K562 (cell line): Measurements from ENCODE around the gene SON. TPM values are rescaled to one million over a fixed set of nuclear protein-coding genes. Genes with fewer than 3 reads are reported as not detected.

Experiments
- ATAC-seq: fragments of 200-7000 bp; cut with Tn5 transposase; 3 replicates; pipeline ENCODE4 v1.9.1; 2020; ENCODE audit warnings: moderate library complexity
- BruUV-seq: library from RNA; stranded (reverse); fragments of 400-500 nt; replicated peaks from 2 replicates; lab custom pipeline; 2021; lab: Mats Ljungman, UMichigan
- CTCF ChIA-PET: fragments of 300-600 bp; formaldehyde crosslinking; extraction: SDS; loops from one replicate; lab custom pipeline; 2021; ENCODE audit warnings: low intra/inter-chr PET ratio; lab: Yijun Ruan, JAX
- POLR2A ChIA-PET: fragments of 300-600, 350-650 bp; sonication (Branson Sonifier 250); formaldehyde crosslinking; extraction: SDS; loops from one replicate; lab custom pipeline; 2021; ENCODE audit warnings: antibody characterized with exemption, inconsistent platforms; lab: Yijun Ruan, JAX
- DNase-seq, 4 experiments: peaks; one replicate each; pipeline versions ENCODE4 v3.0.0 to v3.0.0-alpha.2; 2011 to 2018; ENCODE audit warnings: low spot score in 3 of 4, mixed read lengths in 3 of 4; ENCODE audit errors: extremely low read depth in 1 of 4
- FAIRE-seq: peaks from 2 replicates; lab custom pipeline; 2011; peaks lifted over from hg19 to GRCh38; lab: Jason Lieb, UNC
- H2AFZ ChIP-seq: 2 replicates; pipeline ENCODE4 v1.6.0; 2011; ENCODE audit warnings: low read depth, low read length, control low read depth, inconsistent platforms
- H3K27ac ChIP-seq: fragments of 200-600 bp; 3 replicates; pipeline ENCODE4 v1.8.0; 2011; ENCODE audit warnings: low read depth, mild to moderate bottlenecking, control low read depth, inconsistent platforms, low read length, moderate library complexity, mixed read lengths; ENCODE audit errors: extremely low read depth
- H3K27me3 ChIP-seq, 2 experiments: fragments of 300-600 bp in 1 of 2; 2 replicates in 1 of 2; 3 replicates in 1 of 2; pipeline versions ENCODE4 v1.6.0 to v1.8.0; 2011; ENCODE audit warnings: inconsistent platforms in 2 of 2, low read length in 2 of 2, mild to moderate bottlenecking in 1 of 2, mixed read lengths in 1 of 2, moderate library complexity in 1 of 2; ENCODE audit not compliant: control insufficient read depth in 2 of 2, insufficient read depth in 2 of 2
- H3K36me3 ChIP-seq: fragments of 300-600 bp; 3 replicates; pipeline ENCODE4 v1.8.0; 2011; ENCODE audit warnings: mild to moderate bottlenecking, low read length, inconsistent platforms; ENCODE audit not compliant: control insufficient read depth, insufficient read depth
- H3K4me1 ChIP-seq, 2 experiments: fragments of 200-600 bp in 1 of 2; replicated peaks in 1 of 2; 2 replicates in 1 of 2; 3 replicates in 1 of 2; pipeline versions ENCODE4 v1.5.1 to v1.8.0; 2011; ENCODE audit warnings: inconsistent platforms in 2 of 2, low read length in 2 of 2, mild to moderate bottlenecking in 1 of 2, mixed read lengths in 1 of 2, moderate library complexity in 1 of 2; ENCODE audit not compliant: control insufficient read depth in 2 of 2, insufficient read depth in 2 of 2
- H3K4me2 ChIP-seq: 2 replicates; pipeline ENCODE4 v1.6.1; 2011; ENCODE audit warnings: low read length, control low read depth, inconsistent platforms, mixed read lengths; ENCODE audit not compliant: insufficient read depth
- H3K4me3 ChIP-seq: fragments of 200-600 bp; sonication (generic), shearing (Covaris generic); 2 replicates; pipeline ENCODE4 v1.5.1; 2016; ENCODE audit warnings: control low read depth, inconsistent platforms
- H3K79me2 ChIP-seq: fragments of 200-600 bp; 3 replicates; pipeline ENCODE4 v1.8.0; 2011; ENCODE audit warnings: low read length, inconsistent platforms; ENCODE audit not compliant: control insufficient read depth, insufficient read depth
- H3K9ac ChIP-seq, 2 experiments: 2 replicates each; pipeline versions ENCODE4 v1.6.0 to v1.6.1; 2011; ENCODE audit warnings: low read depth in 2 of 2, low read length in 2 of 2, control low read depth in 1 of 2, inconsistent platforms in 1 of 2, mild to moderate bottlenecking in 1 of 2, mixed read lengths in 1 of 2; ENCODE audit not compliant: insufficient read depth in 1 of 2
- H3K9me1 ChIP-seq: one replicate; pipeline ENCODE4 v1.6.0; 2011; ENCODE audit warnings: inconsistent platforms, mild to moderate bottlenecking, low read length, moderate library complexity; ENCODE audit not compliant: control insufficient read depth, insufficient read depth
- H3K9me3 ChIP-seq: replicated peaks from 2 replicates; pipeline ENCODE4 v1.5.1; 2011; ENCODE audit warnings: low read depth, low read length, inconsistent platforms; ENCODE audit not compliant: control insufficient read depth, insufficient read depth
- H4K20me1 ChIP-seq: replicated peaks from 2 replicates; pipeline ENCODE4 v1.6.1; 2011; ENCODE audit warnings: low read length, inconsistent platforms, mixed read lengths; ENCODE audit not compliant: control insufficient read depth, insufficient read depth
- ARID3A ChIP-seq: IDR thresholded peaks from 2 replicates; pipeline ENCODE4 v1.6.1; 2012; ENCODE audit warnings: low read depth, low read length, improper control_type of control experiment, borderline replicate concordance
- BACH1 ChIP-seq: fragments of 200-800 bp; sonication (Bioruptor generic); IDR thresholded peaks from 2 replicates; pipeline ENCODE4 v1.6.1; 2016; ENCODE audit warnings: missing genetic modification characterization, missing compliant biosample characterization
- CHD4 ChIP-seq: fragments of 200-600 bp; sonication (generic); IDR thresholded peaks from 3 replicates; pipeline ENCODE4 v1.6.1; 2012; ENCODE audit warnings: low read depth, mild to moderate bottlenecking, mixed read lengths, low read length, inconsistent platforms; ENCODE audit not compliant: insufficient read depth, insufficient replicate concordance, poor library complexity, severe bottlenecking
- LARP7 ChIP-seq: fragments of 450-650 bp; IDR thresholded peaks from 2 replicates; pipeline ENCODE4 v1.6.1; 2016
- MAFG ChIP-seq: fragments of 450-650 bp; conservative IDR thresholded peaks from 2 replicates; pipeline ENCODE4 v1.6.1; 2016; ENCODE audit warnings: missing genetic modification characterization, missing compliant biosample characterization
- MAFK ChIP-seq: IDR thresholded peaks from 2 replicates; pipeline ENCODE4 v1.6.1; 2011; ENCODE audit warnings: low read length, improper control_type of control experiment
- NFE2 ChIP-seq: IDR thresholded peaks from 2 replicates; pipeline ENCODE4 v1.6.1; 2014; ENCODE audit warnings: antibody characterized with exemption, low read depth
- NFYB ChIP-seq: IDR thresholded peaks from 2 replicates; pipeline ENCODE4 v1.6.1; 2011; ENCODE audit warnings: mild to moderate bottlenecking, moderate library complexity; ENCODE audit not compliant: insufficient read length; ENCODE audit errors: extremely low read depth
- NR2C1 ChIP-seq, 2 experiments: fragments of 450-650 bp; IDR thresholded peaks; 2 replicates each; pipeline ENCODE4 v1.6.1; 2017; ENCODE audit warnings: mild to moderate bottlenecking in 2 of 2, antibody characterized with exemption in 1 of 2, inconsistent platforms in 1 of 2, missing compliant biosample characterization in 1 of 2, missing genetic modification characterization in 1 of 2
- PML ChIP-seq: IDR thresholded peaks from 2 replicates; pipeline ENCODE4 v1.6.1; 2012; ENCODE audit warnings: low read length, inconsistent platforms
- POLR2A ChIP-seq: fragments of 450-650 bp; conservative IDR thresholded peaks from 2 replicates; pipeline ENCODE4 v1.6.1; 2016
- POLR2AphosphoS2 ChIP-seq: IDR thresholded peaks from 2 replicates; pipeline ENCODE4 v1.6.1; 2012; ENCODE audit warnings: low read length, improper control_type of control experiment
- RBBP5 ChIP-seq: fragments of 200-600 bp; sonication (generic); IDR thresholded peaks from 2 replicates; pipeline ENCODE4 v1.6.1; 2012; ENCODE audit warnings: borderline replicate concordance, mild to moderate bottlenecking, low read length, control low read depth, inconsistent platforms; ENCODE audit not compliant: insufficient read depth, poor library complexity, severe bottlenecking
- THRB ChIP-seq: fragments of 450-650 bp; formaldehyde crosslinking; conservative IDR thresholded peaks from 2 replicates; pipeline ENCODE4 v1.4.0; 2022; ENCODE audit warnings: mild to moderate bottlenecking, missing genetic modification characterization
- TRIM24 ChIP-seq, 2 experiments: fragments of 450-650 bp; IDR thresholded peaks; 2 replicates each; pipeline ENCODE4 v1.6.1; 2016
- ZNF316 ChIP-seq: fragments of 450-650 bp; IDR thresholded peaks from 2 replicates; pipeline ENCODE4 v1.6.1; 2016
- WGBS: fragments of 100-300 bp; shearing (Covaris generic); methylation state at CpG from one replicate; pipeline ENCODE4 v1.1.6; 2016; ENCODE audit warnings: low coverage, mixed read lengths; ENCODE audit not compliant: insufficient coverage; ENCODE audit errors: missing lambda C conversion rate; 5-methylcytosine and 5-hydroxymethylcytosine counted together
- in situ Hi-C: fragments of 300-500 bp; cut with MboI; formaldehyde crosslinking; loops from 4 replicates; pipeline ENCODE4 v1.15.0; 2018; ENCODE audit warnings: inconsistent platforms, mixed read lengths
- intact Hi-C: fragments of 100-400 bp; cut with micrococcal nuclease; formaldehyde crosslinking; loops from 2 replicates; pipeline ENCODE4 v1.14.2; 2022
- polyA plus RNA-seq, 8 experiments: library from polyadenylated mRNA; depleted of rRNA in 4 of 8; stranded (reverse) in 5 of 8; unstranded in 3 of 8; fragments of >200 nt; fragmentation: Nextera tagmentation in 2 of 8; fragmentation: Illumina TruSeq in 1 of 8; extraction: Ambion mirVana in 2 of 8; extraction: Trizol in 1 of 8; gene quantifications; 2 replicates each; pipeline versions ENCODE4 v1.2.1 to v1.2.3, GENCODE V29; 2011 to 2014; ENCODE audit warnings: inconsistent platforms in 1 of 8, missing spikeins in 1 of 8
- total RNA-seq, 7 experiments: library from RNA; depleted of rRNA in 6 of 7; stranded (reverse); fragments of >200 nt in 6 of 7; fragmentation: Illumina TruSeq in 2 of 7; extraction: Trizol in 2 of 7; gene quantifications; 2 replicates each; pipeline versions ENCODE4 v1.2.1 to v1.2.3, GENCODE V29; 2011 to 2021; ENCODE audit warnings: low replicate concordance in 1 of 7

Gene SON
- total and polyA plus RNA-seq, 9 of the 15 experiments (the other 6 are each of a cell fraction or from before 2014, with no cell fraction given) = 105 to 742 (median 187) TPM

- TF ChIP-seq RBBP5 (no peak), NFYB (no peak), LARP7 (no peak), THRB (CRISPR knock-in tag) (no peak)
These were observed 35.4 kb downstream of the SON start (continued) for GRCh38 chr21:33578214-33578613.

GRCh38 chr21:33578959-33579542, 36.2 kb downstream of the SON start:
- Histone ChIP-seq H3K9ac (no peak overlapping the region), H3K4me2 (no peak overlapping the region), H3K9me3 (no peaks in the 10 kb centered on the region), H2AFZ (no peak overlapping the region), H3K36me3 (peaks cover 89% of the 10 kb centered on the region), H3K79me2 (no peaks in the 10 kb centered on the region; the same call in 2 of the 3 replicates), H3K27ac (peak overlapping the region; percentile 62), H4K20me1 (no peaks in the 10 kb centered on the region), H3K4me3 (no peak overlapping the region), H3K9me1 (no peaks in the 10 kb centered on the region), H3K27me3 (no peaks in the 10 kb centered on the region), H3K4me1 (no peaks in the 10 kb centered on the region; a peak in 1 of 5 replicates)
- ATAC-seq (peak; percentile 17), DNase-seq (no peak), FAIRE-seq (no peak)
- WGBS = 84% methylated on average over 7 of the region's 7 CpGs
- BruUV-seq = no TSS peak
- in situ Hi-C loops (no loop called here), intact Hi-C loops (no loop called here)
- ChIA-PET CTCF (no interaction called here), POLR2A (interaction anchor here (0.6 to 2.2 kb wide), 5 partner anchors 9 to 63 kb away, joined by 3 to 8 read pairs (median 3); partner anchors contain the start of gene DONSON)
- TF ChIP-seq POLR2AphosphoS2 (0 out of 2 replicates have a peak, but pooled peaks have one; percentile 50), ZNF316 (peak; percentile 95), PML (peak; percentile 31; the same call in 1 of the 2 replicates), MAFK (peak; percentile 83), NR2C1 (IDR thresholded peaks at IDR 0.05) (no peak), NR2C1 (tag; IDR thresholded peaks at IDR 0.05) (no peak), NFE2 (peak; percentile 87), BACH1 (tag) (peak; percentile 83; the same call in 1 of the 2 replicates), ARID3A (no peak), POLR2A (peak; percentile 56), CHD4 (no peak), TRIM24 (IDR thresholded peaks at IDR 0.05) (no peak), MAFG (tag) (peak; percentile 95), THRB (CRISPR knock-in tag) (0 out of 2 replicates have a peak, but pooled peaks have one; percentile 12)
